ENCODE data around the gene FLT3. TPM values are rescaled to one million over a fixed set of nuclear protein-coding genes. Genes with fewer than 3 reads are reported as not detected.

FLT3 gene
- total and polyA plus RNA-seq, 2 donors from 2014 or later: 2.9 TPM; not detected in 1

GRCh38 chr13:28000567-28000966, 99.8 kb downstream of the FLT3 start:
- no peak for DNase-seq
- Histone ChIP-seq H3K9ac (ENCODE audit: low read length in 3 of 3) (no peak overlapping the region), H3K4me1 (ENCODE audit: control insufficient read depth in 2 of 3, insufficient read depth in 2 of 3, low read depth in 1 of 3, low read length in 3 of 3) (no peaks in the 10 kb centered on the region), H3K4me3 (ENCODE audit: low read length in 3 of 3) (no peak overlapping the region), H3K9me3 (ENCODE audit: control insufficient read depth in 2 of 3, insufficient read depth in 1 of 3, low read length in 3 of 3) (no peaks in the 10 kb centered on the region), H3K27ac (ENCODE audit: low read depth in 2 of 2, low read length in 2 of 2) (no peak overlapping the region), H3K27me3 (ENCODE audit: control insufficient read depth, insufficient read depth, low read length) (no peaks in the 10 kb centered on the region), H3K36me3 (ENCODE audit: control insufficient read depth in 2 of 3, insufficient read depth in 3 of 3, low read length in 3 of 3) (no peaks in the 10 kb centered on the region)
- no peak for FAIRE-seq
- no peak for TF ChIP-seq CTCF (IDR thresholded peaks at IDR 0.05; ENCODE audit: borderline replicate concordance, extremely low read depth, insufficient read depth)
- intact Hi-C loops (cut with DNase I): no loop called here

GRCh38 chr13:27997904-27998522, 102.4 kb downstream of the FLT3 start:
- no peak overlapping the region for H3K9ac ChIP-seq (ENCODE audit: low read length in 3 of 3)
- FAIRE-seq (peak; percentile 17), DNase-seq (peak in 3 of 5 donors; percentile 55 to 65 (median 61))
- peak; percentile 47 for TF ChIP-seq CTCF (IDR thresholded peaks at IDR 0.05; ENCODE audit: borderline replicate concordance, extremely low read depth, insufficient read depth)
- H3K27ac ChIP-seq (ENCODE audit: low read depth in 2 of 2, low read length in 2 of 2): no peak overlapping the region
- H3K27me3 ChIP-seq (ENCODE audit: control insufficient read depth, insufficient read depth, low read length): no peaks in the 10 kb centered on the region
- intact Hi-C loops (cut with DNase I): no loop called here
- no peaks in the 10 kb centered on the region for H3K9me3 ChIP-seq (ENCODE audit: control insufficient read depth in 2 of 3, insufficient read depth in 1 of 3, low read length in 3 of 3)
- H3K4me1 ChIP-seq (ENCODE audit: control insufficient read depth in 2 of 3, insufficient read depth in 2 of 3, low read depth in 1 of 3, low read length in 3 of 3): no peaks in the 10 kb centered on the region
- H3K4me3 ChIP-seq (ENCODE audit: low read length in 3 of 3): no peak overlapping the region
- H3K36me3 ChIP-seq (ENCODE audit: control insufficient read depth in 2 of 3, insufficient read depth in 3 of 3, low read length in 3 of 3): no peaks in the 10 kb centered on the region

- Histone ChIP-seq H3K4me3 (ENCODE audit: low read length in 3 of 3) (no peak overlapping the region), H3K9ac (ENCODE audit: low read length in 3 of 3) (no peak overlapping the region), H3K27me3 (ENCODE audit: control insufficient read depth, insufficient read depth, low read length) (no peaks in the 10 kb centered on the region), H3K4me1 (ENCODE audit: control insufficient read depth in 2 of 3, insufficient read depth in 2 of 3, low read depth in 1 of 3, low read length in 3 of 3) (peaks cover 0 to 3% (median 0%) of the 10 kb centered on the region in 3 donors), H3K9me3 (ENCODE audit: control insufficient read depth in 2 of 3, insufficient read depth in 1 of 3, low read length in 3 of 3) (no peaks in the 10 kb centered on the region), H3K27ac (ENCODE audit: low read depth in 2 of 2, low read length in 2 of 2) (no peak overlapping the region), H3K36me3 (ENCODE audit: control insufficient read depth in 2 of 3, insufficient read depth in 3 of 3, low read length in 3 of 3) (no peaks in the 10 kb centered on the region)
- DNase-seq: no peak
- no peak for TF ChIP-seq CTCF (IDR thresholded peaks at IDR 0.05; ENCODE audit: borderline replicate concordance, extremely low read depth, insufficient read depth)
- intact Hi-C loops (cut with DNase I): no loop called here
- FAIRE-seq: no peak
Measured at GRCh38 chr13:27991881-27992280, 108.5 kb downstream of the FLT3 start.

GRCh38 chr13:27988520-27988919, 111.9 kb downstream of the FLT3 start, which contains the start of gene URAD:
Gene URAD, minus strand, starts transcription at chr13:27988693. Its CDS starts 56 bp downstream, at chr13:27988637.
- Histone ChIP-seq H3K36me3 (ENCODE audit: control insufficient read depth in 2 of 3, insufficient read depth in 3 of 3, low read length in 3 of 3) (no peaks in the 10 kb centered on the region), H3K4me3 (ENCODE audit: low read length in 3 of 3) (no peak within 1 kb of the TSS), H3K4me1 (ENCODE audit: control insufficient read depth in 2 of 3, insufficient read depth in 2 of 3, low read depth in 1 of 3, low read length in 3 of 3) (peaks cover 0 to 3% (median 0%) of the 10 kb centered on the region in 3 donors), H3K27ac (ENCODE audit: low read depth in 2 of 2, low read length in 2 of 2) (no peak within 1 kb of the TSS), H3K27me3 (ENCODE audit: control insufficient read depth, insufficient read depth, low read length) (peaks cover 3% of the 10 kb centered on the region), H3K9ac (ENCODE audit: low read length in 3 of 3) (no peak within 1 kb of the TSS), H3K9me3 (ENCODE audit: control insufficient read depth in 2 of 3, insufficient read depth in 1 of 3, low read length in 3 of 3) (no peaks in the 10 kb centered on the region)
- no peak for TF ChIP-seq CTCF (IDR thresholded peaks at IDR 0.05; ENCODE audit: borderline replicate concordance, extremely low read depth, insufficient read depth)
- intact Hi-C loops (cut with DNase I): loop anchor here (10.0 kb wide), 1 partner anchor 624 kb away; no protein-coding TSS in a partner anchor
- DNase-seq (no peak), FAIRE-seq (no peak)

All from kidney (tissue), 14 donors.